HFFc6 (cell line): ENCODE results near the gene PPM1D. TPM values are rescaled to one million over a fixed set of nuclear protein-coding genes. Genes with fewer than 3 reads are reported as not detected.
"Not testable (repeated sequence)": the region's sequence is repeated elsewhere in the genome, so short reads cannot be mapped to it uniquely, and the experiment has no call there.

ENCODE experiments used
- DNase-seq: peaks from one replicate; pipeline ENCODE4 v3.0.0-alpha.2; 2018
- H3K27ac Mint-ChIP-seq: 2 replicates; pipeline ENCODE4 v1.8.0; 2020; ENCODE audit warnings: mild to moderate bottlenecking, mixed read lengths
- H3K27me3 Mint-ChIP-seq: 2 replicates; pipeline ENCODE4 v1.8.0; 2021; ENCODE audit warnings: mild to moderate bottlenecking, moderate library complexity, mixed read lengths; ENCODE audit not compliant: insufficient read depth
- H3K36me3 Mint-ChIP-seq: 2 replicates; pipeline ENCODE4 v1.8.0; 2021; ENCODE audit warnings: low read depth, mixed read lengths
- H3K4me1 Mint-ChIP-seq: 2 replicates; pipeline ENCODE4 v1.8.0; 2020; ENCODE audit warnings: low read depth, mixed read lengths
- H3K4me3 Mint-ChIP-seq: 2 replicates; pipeline ENCODE4 v1.8.0; 2020; ENCODE audit warnings: mild to moderate bottlenecking, moderate library complexity, mixed read lengths
- H3K9me3 Mint-ChIP-seq: 2 replicates; pipeline ENCODE4 v1.8.0; 2020; ENCODE audit warnings: mild to moderate bottlenecking, mixed read lengths
- CTCF ChIP-seq: fragments of 200-600 bp; sonication (generic); IDR thresholded peaks from 2 replicates; pipeline ENCODE4 v1.5.0; 2021; ENCODE audit warnings: antibody characterized with exemption, mild to moderate bottlenecking
- total RNA-seq, 6 experiments: library from RNA; stranded (reverse); fragmentation: NEBNext Ultra II Directional; extraction: Animal tissue kit (Norgen Biotek cat#: 25700); gene quantifications; 2 replicates in 1 of 6; 3 replicates in 5 of 6; pipeline ENCODE4 v1.2.3, GENCODE V29; 2021

PPM1D gene
- total RNA-seq, 6 experiments from 2014 or later = 13.3 to 14.2 (median 13.5) TPM

- TF ChIP-seq CTCF = peak; percentile 54; the same call in 1 of the 2 replicates
- peaks cover 59% of the 10 kb centered on the region for H3K4me1 Mint-ChIP-seq
- H3K36me3 Mint-ChIP-seq = peaks cover 4% of the 10 kb centered on the region; the same call in 1 of the 2 replicates
- peak; percentile 71 for DNase-seq
- H3K9me3 Mint-ChIP-seq = no peaks in the 10 kb centered on the region
- peaks cover 2% of the 10 kb centered on the region; the same call in 1 of the 2 replicates for H3K27me3 Mint-ChIP-seq
- H3K27ac Mint-ChIP-seq = peak overlapping the region; percentile 49
- H3K4me3 Mint-ChIP-seq = peak overlapping the region; percentile 90
These were observed 1.7 kb downstream of the PPM1D start for GRCh38 chr17:60601447-60602384.

GRCh38 chr17:60602385-60602742, 2.4 kb downstream of the PPM1D start:
- H3K36me3 Mint-ChIP-seq = peaks cover 4% of the 10 kb centered on the region; the same call in 1 of the 2 replicates
- no peak for TF ChIP-seq CTCF
- peak overlapping the region; percentile 63 for H3K27ac Mint-ChIP-seq
- peaks cover 60% of the 10 kb centered on the region for H3K4me1 Mint-ChIP-seq
- DNase-seq = no peak
- H3K27me3 Mint-ChIP-seq = peaks cover 2% of the 10 kb centered on the region; the same call in 1 of the 2 replicates
- no peaks in the 10 kb centered on the region for H3K9me3 Mint-ChIP-seq
- peak overlapping the region; percentile 90 for H3K4me3 Mint-ChIP-seq

GRCh38 chr17:60602871-60603270, 2.9 kb downstream of the PPM1D start:
- Mint-ChIP-seq H3K4me3 (peak overlapping the region; percentile 90), H3K27ac (peak overlapping the region; percentile 63), H3K36me3 (peaks cover 4% of the 10 kb centered on the region; the same call in 1 of the 2 replicates), H3K4me1 (peaks cover 62% of the 10 kb centered on the region), H3K9me3 (no peaks in the 10 kb centered on the region), H3K27me3 (peaks cover 2% of the 10 kb centered on the region; the same call in 1 of the 2 replicates)
- no peak for DNase-seq
- TF ChIP-seq CTCF = no peak

- H3K27me3 Mint-ChIP-seq, DNase-seq, H3K9me3 Mint-ChIP-seq, H3K36me3 Mint-ChIP-seq, H3K27ac Mint-ChIP-seq: not testable (repeated sequence)
- H3K4me1 Mint-ChIP-seq = peaks cover 57% of the 10 kb centered on the region
- peak overlapping the region; percentile 68 for H3K4me3 Mint-ChIP-seq
These were observed 3.5 kb downstream of the PPM1D start for GRCh38 chr17:60603477-60603876.

- Mint-ChIP-seq H3K27me3 (peaks cover 2% of the 10 kb centered on the region; the same call in 1 of the 2 replicates), H3K4me1 (peaks cover 54% of the 10 kb centered on the region), H3K36me3 (peaks cover 4% of the 10 kb centered on the region; the same call in 1 of the 2 replicates), H3K9me3 (no peaks in the 10 kb centered on the region), H3K27ac (peak overlapping the region; percentile 64), H3K4me3 (peak overlapping the region; percentile 68)
- no peak for TF ChIP-seq CTCF
- DNase-seq = peak; percentile 70
These were observed 4.8 kb downstream of the PPM1D start for GRCh38 chr17:60604686-60605334.
